Umbilical cord (tissue), 2 donors: ENCODE results near the gene TXNDC11. TPM values are rescaled to one million over a fixed set of nuclear protein-coding genes. Genes with fewer than 3 reads are reported as not detected.

Experiments used
- DNase-seq: peaks from one replicate; pipeline ENCODE4 v3.0.0-alpha.2; 2015; ENCODE audit warnings: low spot score
- total RNA-seq: library from RNA; depleted of rRNA; stranded (reverse); fragments of >200 nt; gene quantifications from one replicate; pipeline ENCODE4 v1.2.3, GENCODE V29; 2014; ENCODE audit warnings: low replicate concordance; ENCODE audit not compliant: insufficient read depth

Gene TXNDC11
- total RNA-seq, 1 donor from 2014 or later: 30.3 TPM

DNA sequence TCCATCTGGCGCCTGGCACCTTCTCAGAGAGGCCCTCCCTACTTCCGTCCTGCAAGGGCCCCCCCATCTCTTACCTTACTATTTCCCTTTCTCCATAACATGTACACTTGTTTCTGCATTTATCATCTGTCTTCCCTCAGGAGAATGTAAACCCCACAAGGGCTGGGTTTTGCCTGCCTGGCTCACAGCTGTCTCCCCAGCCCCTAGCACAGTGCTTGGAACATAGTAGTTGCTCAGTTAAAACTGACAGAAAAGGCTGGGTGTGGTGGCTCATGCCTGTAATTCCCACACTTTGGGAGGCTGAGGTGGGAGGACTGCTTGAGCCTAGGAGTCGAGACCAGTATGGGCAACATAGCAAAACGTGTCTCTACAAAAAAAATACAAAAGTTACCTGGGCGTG is 80.1 kb downstream of the TXNDC11 start:
- no peak for DNase-seq

DNA sequence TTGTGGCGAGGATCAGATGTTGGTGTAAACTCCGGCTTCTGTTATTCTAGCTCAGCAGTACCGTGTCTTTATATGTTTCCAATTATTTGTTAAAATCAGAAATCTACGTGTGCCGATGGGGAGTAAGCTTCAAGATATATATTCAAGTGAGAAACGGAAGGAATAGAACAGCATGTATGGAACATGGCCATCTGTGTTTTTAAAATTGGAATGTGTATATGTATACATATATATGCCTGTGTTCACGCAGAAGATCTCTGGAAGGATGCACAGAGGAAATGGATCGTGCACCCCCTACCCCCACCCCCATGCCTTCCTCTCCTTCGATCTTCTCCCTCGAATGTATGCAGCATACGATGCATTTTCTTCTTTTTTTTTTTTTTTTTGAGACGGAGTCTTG is 82.1 kb downstream of the TXNDC11 start:
- DNase-seq: no peak

DNA sequence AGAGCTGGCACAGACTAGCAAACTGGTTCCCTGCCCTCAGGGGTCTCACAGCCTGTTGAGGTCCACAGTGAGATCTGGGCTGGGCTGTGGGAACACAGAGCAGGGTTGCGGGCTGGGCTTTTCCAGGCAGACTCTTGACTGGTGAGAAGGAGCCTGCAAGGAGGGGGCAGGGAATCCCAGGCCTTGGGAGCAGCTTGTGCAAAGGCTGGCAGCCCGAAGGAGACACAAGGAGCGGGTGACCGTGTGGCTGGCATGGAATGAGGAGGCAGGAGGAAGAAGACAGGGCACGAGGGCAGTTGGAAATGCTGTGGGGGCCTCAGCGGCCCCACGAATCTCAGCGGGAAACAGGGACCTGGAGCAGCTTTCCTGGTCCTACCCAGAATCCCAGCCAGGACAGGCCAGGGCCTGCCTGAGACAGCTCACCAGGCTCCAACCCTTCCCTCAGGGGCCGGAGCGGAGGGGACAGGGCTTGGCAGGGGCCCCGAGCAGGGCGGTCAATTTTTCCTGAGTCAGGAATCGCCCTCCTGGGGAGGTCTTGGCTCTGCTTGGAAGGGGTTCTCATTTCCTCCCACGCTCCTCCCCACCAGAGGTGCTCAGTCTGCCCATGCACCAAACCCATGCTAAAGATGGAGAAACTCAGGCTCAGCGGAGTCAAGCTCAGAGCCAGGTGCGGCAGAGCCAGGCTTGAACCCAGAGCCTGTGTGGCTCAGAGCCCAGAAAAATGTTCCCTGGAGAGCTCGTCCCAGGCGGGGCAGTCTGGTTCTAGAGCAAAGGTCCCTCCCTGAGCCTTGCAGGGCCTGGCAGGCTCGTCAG is 83.6 kb downstream of the TXNDC11 start:
- no peak for DNase-seq

DNA sequence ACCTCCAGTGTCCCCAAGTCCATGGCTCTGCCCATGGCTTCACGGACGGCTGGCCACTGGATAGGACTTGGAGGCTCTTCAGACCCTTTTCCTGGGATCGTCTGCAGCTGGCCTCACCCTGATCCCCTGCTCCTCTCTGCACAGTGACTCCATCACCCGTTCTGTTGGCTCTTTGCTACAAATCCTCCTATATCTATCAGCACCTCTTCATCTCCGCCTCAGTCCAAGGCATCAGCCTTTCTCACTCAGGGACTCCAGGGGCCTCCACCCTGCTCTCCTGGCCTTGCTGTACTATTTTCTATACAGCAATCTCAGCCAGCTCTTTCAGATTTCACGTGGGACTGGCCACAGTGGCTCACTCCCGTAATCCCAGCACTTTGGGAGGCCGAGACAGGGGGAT is 85.1 kb downstream of the TXNDC11 start:
- DNase-seq: no peak

DNA sequence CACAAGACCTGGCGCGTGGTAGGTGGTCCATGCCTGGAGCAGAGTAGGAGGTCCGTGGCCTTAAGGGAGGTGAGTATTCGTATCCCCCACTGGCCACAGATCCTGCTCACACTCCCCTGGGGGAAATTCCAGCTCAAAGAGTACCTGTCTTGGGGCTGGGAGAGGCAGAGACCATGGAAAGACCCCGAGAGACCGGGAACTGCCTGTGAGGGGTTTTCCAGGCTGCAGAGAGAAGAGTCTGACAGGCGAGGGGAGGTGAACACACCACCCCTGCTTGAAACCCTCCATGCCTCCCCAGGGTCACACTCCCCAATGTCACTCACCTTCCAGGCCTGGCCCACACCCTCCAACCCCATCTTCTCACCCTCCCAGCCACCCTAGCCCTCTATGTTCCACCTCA is 87.0 kb downstream of the TXNDC11 start:
- no peak for DNase-seq

DNA sequence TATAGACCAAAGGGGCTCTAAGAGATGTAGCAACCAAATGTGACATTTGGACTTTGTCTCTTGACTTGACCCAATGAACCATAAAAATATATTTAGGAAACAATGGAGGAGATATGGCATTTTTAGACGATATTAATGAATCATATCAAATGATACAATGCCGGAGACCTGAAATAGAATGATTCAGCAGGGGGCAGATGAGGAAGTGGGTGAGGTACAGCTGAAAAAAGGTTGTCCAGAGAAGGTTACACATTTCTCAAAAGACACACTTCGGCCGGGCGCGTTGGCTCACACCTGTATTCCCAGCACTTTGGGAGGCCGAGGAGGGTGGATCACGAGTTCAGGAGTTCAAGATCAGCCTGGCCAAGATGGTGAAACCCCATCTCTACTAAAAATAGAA is 90.9 kb downstream of the TXNDC11 start:
- no peak for DNase-seq

DNA sequence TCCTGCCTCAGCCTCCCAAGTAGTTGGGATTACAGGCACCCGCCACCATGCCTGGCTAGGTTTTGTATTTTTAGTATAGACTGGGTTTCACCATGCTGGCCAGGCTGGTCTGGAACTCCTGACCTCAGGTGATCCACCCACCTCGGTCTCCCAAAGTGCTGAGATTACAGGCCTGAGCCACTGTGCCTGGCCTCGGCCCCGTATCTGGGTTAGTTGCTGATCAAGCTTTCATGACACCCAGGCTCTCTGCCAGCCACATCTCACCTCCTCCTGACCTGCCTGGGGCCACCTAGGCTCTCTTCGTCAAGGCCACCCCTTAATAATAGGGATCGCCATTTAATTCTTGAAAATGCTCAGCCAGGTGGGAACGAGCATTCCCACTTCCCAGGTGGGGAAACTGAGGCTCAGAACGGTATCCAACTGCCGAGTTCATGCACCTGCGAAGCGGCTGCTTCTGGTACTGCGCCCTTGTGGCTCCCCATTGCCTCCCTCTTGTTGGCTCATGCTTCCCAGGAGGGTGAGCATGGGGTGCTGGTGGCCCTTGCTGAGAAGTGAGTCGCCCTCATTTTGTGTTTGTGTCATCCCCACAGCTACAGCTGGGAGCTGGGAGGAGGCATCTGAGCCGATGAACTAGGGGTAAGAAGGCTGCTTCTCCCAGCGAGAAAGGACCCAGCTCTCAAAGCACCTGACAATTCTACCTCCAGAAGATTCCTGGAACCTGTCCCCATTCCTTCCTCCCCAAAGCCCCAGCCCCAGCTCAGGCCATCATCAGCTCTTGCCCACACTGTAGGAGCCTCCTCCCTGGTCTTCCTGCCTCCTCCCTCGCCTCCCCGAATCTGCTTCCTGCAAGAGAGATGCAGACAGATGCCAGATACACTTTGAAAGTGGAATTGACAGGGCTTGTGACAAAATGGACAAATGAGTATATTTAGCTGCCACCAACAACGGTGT is 91.7 kb downstream of the TXNDC11 start:
- no peak for DNase-seq

DNA sequence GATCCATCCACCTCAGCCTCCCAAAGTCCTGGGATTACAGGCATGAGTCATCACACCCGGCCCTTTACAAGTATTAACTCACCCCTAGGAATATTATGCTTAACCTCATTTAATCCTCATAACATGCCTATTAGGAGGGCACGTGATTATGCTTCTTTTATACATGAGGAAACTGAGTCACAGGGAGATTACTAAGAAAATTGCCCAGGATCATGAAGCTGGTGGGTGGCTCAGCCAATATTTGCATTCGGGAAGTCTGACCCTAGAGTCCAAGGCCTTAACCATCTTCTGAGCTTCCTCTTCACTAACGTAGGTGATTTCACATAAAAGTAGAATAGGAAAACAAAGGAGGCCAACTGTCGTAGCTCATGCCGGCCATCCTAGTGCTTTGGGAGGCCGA is 93.4 kb downstream of the TXNDC11 start:
- DNase-seq: no peak

DNA sequence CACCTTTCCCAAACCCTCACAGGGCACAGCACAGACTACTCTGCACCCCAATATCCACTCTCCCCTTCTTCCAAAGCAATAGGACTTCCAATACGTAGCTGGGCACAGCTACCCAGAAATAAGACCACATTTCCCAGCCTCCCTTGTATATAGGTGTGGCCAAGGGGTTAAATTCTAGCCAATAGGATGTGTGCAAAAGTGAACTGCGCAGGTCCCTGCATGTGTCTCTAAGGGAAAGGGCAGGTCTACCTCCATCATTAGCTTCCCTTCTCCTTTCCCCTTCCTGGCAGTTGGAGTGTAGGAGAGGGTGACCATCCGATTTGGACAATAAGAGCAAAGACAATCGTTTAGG is 99.9 kb downstream of the TXNDC11 start:
- no peak for DNase-seq

DNA sequence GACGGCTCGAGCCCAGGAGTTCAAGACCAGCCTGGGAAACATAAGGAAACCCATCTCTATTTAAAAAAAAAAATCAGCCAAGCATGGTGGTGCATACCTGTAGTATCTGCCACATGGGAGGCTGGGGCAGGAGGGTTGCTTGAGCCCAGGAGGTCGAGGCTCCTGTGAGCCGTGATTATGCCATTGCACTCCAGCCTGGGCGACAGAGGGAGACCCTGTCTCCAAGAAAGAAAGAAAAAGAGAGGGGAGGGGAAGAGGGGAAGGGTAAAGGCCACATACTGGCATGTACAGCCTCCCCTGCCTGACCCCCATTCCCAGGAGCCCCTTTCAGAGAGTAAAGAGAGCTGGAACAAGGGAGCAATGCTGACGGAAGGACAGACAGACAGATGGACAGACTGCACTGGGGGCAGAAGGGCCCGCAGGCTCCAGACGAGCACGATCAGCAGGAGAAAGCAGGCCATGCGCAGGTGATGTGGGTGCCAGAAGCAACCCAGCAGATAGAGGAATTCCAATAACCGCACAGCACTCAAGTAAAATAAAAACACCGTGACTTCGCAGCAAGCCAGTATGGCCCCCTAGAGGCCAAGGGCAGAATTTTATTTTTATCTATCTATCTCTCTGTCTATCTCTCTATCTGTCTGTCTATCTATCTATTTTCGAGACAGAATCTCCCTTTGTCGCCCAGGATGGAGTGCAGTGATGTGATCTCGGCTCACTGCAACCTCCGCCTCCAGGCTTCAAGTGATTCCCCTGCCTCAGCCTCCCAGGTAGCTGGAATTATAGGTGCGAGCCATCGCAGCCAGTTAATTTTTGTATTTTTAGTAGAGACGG is 101.5 kb downstream of the TXNDC11 start:
- peak; percentile 65 for DNase-seq

DNA sequence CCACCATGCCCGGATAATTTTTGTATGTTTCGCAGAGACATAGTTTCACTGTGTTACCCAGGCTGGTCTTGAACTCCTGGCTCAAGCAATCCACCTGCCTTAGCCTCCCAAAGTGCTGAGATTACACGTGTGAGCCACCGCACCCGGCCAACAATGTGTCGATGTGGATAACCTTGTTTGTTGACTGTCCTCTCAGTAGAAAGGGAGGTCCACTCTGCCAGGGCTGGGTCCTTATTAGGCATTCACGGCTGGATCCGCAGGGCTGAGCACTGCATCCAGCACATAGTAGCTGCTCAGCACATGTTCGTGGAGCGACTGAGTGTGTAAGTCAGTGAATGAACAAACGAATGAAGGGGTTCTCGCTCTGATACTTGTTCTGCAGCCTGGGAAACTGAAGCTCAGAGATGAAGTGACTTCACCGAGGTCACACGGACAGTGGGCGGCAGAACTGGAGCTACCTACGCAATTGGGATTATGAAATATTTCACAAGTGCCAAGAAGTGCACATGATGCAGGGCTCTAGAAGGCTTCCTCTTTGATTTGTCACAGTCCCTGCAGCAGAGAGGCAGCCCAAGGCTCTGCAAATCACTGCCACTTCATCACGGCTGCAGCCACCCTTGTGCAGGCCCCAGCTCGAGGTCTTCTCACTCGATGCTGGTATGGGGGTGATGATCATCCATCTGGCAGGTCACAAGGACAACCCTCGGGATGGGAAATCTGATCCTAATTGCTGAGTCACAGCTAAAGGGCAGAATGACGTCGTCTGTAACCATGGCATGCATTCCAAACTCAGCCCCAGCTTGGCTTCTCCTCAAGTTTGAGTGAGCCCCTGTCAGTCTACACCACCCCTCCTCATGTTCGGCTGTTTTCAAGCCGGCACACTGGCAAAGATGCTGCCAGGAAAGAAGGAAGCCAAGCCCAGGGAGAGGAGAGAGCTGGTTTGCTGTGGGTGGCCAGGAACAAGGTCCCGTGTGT is 102.4 kb downstream of the TXNDC11 start:
- DNase-seq: peak; percentile 92

DNA sequence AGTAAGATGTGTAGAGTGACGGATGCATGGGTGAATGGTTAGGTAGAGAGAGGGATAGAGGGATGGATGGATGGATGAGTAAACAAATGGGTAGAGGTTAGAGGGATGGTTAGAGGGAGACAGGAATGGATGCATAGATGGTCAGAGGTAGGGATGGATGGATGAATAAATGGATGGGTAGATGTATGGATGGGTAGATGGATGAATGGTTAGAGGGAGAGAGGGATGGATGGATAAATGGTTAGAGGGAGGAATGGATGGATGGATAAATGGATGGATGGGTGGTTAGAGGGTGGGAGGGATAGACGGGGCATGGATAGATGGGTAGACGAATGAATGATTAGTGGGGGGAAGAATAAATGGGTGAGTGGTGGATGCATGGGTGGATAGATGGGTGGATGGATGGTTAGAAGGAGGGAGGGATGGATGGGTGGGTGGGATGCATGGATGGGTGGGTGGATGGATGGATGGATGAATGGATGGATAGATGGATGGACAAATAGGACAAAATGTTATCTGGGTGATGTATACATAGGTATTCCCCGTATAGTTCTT is 103.6 kb downstream of the TXNDC11 start:
- no peak for DNase-seq

DNA sequence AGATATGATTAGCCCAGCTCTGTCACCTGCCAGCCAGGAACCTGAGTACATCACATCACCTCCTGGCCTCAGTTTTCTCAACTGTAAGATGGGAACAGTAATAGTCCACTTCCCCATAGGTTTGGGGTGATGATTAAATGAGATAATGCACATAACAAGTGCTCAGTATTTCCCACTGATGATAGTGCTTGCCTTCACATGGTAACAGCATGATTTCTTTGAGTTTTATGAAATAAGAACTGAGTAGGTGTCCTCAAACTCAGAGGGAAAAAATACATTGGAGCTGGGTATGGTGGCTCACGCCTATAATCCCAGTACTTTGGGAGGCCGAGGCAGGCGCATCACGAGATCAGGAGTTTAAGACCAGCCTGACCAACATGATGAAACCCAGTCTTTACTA is 104.5 kb downstream of the TXNDC11 start:
- DNase-seq: no peak

DNA sequence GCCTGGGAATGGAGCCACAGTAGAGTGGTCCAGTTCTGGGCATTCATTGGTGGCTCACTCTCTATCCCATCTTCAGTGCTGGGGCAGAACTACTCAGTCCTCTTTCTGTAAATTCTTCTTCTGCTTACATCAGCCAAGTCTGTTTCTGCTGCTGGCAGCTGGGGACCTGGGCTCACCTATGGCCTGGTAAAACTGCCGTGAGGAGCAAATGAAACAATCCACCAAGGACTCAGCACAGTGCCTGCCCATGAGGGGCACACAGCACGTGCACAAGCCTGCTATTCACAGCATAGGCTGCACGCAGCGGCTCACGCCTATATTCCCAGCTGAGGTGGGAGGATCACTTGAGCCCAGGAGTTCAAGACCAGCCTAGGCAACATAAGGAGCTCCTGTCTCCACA is 105.3 kb downstream of the TXNDC11 start:
- DNase-seq: no peak

DNA sequence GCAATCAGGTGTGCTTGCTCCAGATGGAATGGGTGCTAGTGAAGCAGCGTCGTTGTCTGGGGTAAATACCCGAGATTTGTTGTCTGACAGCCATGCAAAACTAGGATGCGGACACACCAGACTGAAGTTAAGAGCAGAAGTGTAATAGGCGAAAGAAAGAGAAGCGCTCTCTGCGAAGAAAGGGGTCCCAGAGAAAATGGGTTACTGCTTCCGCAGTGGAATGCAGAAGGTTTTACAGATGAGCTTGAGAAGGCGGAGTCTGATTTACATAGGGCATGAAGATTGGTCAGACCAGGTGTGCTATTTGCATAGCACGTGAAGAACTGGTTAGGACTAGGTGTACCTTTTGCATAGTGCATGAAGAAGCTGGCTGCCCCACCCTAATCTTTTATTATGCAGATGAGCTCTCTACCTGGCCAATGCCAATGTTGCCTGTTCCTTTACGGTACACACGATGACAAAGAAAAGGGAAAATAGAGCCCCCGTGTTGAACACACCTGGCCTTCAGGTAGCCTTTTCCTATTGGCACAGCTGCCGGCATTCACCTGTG is 106.4 kb downstream of the TXNDC11 start:
- peak; percentile 75 for DNase-seq

DNA sequence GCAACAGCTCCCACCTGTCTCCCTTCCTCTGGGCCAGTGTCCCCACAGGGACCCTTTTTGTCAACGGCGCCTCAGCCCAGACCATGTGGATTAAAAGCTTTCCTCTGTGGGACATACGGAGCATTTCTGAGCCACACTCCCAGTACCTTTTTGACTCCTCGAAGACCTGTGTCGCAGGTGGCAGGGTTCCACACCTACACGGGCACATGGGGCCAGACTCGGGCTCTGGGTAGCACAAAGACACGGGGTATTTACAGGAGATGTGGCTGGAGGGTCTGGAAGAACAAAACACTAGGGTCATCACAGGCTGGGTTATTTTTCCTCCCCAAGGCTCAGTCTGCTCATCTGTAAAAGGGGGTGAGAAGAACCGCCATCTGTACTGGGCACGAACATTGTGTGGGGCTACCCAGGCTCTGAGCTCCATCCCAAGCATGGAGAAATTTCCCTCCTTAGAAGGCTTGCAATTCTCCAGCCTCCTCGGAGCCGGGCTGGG is 106.9 kb downstream of the TXNDC11 start:
- DNase-seq: no peak

DNA sequence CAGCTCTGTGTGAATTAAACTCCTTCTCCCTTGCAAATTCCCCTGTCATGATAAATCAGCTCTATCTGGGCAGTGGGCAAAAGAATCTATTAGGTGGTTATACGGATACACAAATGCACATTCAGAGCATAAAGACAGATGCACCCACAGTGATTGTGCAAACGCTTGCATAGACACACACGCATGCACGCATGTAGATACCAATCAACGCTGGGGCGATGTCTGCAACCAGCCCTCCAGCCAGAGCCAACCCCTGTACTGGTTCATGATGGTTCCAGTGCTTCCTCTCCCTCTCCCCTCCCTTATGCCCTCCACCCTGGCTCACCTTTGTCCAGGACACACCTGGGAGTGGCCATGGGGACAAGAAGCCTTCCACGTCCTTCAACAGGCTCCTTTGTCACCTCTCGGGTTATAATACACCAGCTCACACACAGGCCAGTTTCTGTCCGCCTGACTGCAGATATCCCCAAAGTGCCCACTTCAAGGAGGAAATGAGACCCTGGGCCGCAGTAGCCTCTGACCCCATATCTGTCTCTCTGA is 107.5 kb downstream of the TXNDC11 start:
- DNase-seq: no peak

DNA sequence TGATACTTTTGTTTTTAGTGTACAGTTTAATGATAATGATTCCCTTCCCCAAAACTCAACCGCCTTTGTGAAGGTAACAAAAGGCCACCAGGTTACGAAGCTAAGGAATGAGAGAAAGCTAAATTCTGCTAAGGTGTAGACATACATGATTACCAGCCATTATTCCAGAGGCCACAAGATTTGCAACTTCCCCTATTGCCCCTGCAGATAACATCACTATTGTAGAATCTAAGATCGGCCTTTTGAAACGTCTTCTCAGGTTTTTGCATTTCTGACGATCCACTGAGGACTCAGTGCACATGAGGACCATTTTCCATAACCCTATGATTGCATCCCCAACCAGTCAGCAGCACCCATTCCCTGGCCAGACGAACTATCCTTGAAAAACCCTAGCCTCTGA is 108.3 kb downstream of the TXNDC11 start:
- DNase-seq: no peak

DNA sequence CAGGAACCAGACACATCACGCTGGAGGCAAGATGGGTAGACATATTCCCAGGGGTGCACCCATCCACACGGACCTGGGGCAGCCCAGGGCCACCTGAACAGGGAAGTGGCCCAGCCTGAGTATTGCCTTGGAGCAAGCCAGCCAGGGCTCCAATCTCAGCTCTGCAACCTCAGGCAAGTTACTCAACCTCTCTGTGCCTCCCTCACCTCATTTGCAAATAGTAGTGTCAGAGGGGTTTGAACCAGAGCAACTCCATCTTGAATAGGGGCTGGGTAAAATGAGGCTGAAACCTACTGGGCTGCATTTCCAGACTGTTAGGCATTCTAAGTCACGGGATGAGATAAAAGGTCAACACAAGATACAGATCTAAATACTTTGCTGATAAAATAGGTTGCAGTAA is 109.5 kb downstream of the TXNDC11 start:
- no peak for DNase-seq
